Measurements from ENCODE around the gene FABP7.

GRCh38 chr6:122789182-122790027, 9.9 kb downstream of the FABP7 start, which contains the start of gene SMPDL3A:
- TF ChIP-seq CTCF (IDR thresholded peaks at IDR 0.05) (peak; percentile 1 to 27 (median 25)), POLR2A (IDR thresholded peaks at IDR 0.05) (no peak)

Measured in testis (tissue), 2 donors.